DMS53 treated with DMSO at 0.1 percent for 48 hours (cell line): ENCODE results near the gene DNAH6.

Experiments
- DNase-seq: peaks from one replicate; lab custom pipeline; 2025; ENCODE audit not compliant: unreplicated experiment; lab: John Stamatoyannopoulos, UW

Gene DNAH6

DNA sequence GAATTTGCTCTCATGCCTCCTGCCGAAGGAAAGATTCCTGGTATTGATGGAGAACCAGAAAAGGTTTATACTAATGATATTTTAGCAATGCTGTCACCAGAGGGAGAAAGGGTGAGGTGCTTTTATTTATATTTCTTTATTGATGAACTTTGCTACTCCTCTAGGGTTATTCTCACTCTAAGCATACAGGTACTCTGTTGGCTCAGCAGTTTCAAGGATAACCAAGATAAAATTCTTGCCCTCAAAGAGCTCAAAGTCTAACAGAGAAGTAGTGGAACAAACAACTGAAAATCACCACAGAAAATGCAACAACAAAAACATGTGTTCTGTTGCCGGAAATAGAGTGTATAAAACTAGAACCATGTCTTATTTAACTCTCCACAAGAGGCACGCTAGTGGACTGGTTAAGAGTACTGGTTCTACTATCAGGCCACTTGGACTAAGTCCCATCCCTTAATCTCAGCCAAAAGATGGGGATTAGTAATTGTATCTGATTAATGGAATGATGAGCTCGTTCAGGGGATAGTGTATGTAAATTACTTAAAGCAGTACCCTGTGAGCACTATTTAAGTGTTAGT lies 103.6 kb downstream of the DNAH6 start:
- no peak for DNase-seq

- no peak for DNase-seq
Measured at GRCh38 chr2:84628486-84628885, 112.2 kb downstream of the DNAH6 start.

- DNase-seq, result no peak
Measured at GRCh38 chr2:84629550-84629949, 113.3 kb downstream of the DNAH6 start.

DNA sequence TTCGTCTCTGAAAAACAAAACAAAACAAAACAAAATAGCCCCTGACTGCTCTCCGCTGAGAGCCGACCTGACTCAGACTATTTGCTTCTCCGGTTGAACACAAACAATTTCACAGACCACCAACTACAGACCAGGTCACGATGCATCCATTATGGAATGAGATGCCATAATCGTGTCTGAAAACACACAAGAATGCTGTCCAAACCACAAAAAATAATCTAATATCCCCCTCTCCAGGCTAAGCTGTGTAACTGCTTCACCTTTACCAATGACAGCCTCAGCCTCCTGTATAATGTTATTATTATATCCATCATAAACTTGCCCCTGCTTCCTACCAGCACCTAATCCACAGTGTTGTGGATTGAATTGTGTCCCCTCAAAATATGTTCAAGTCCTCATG lies 114.7 kb downstream of the DNAH6 start:
- peak; percentile 52 for DNase-seq

- no peak for DNase-seq
Measured at GRCh38 chr2:84631985-84632384, 115.7 kb downstream of the DNAH6 start.

DNA sequence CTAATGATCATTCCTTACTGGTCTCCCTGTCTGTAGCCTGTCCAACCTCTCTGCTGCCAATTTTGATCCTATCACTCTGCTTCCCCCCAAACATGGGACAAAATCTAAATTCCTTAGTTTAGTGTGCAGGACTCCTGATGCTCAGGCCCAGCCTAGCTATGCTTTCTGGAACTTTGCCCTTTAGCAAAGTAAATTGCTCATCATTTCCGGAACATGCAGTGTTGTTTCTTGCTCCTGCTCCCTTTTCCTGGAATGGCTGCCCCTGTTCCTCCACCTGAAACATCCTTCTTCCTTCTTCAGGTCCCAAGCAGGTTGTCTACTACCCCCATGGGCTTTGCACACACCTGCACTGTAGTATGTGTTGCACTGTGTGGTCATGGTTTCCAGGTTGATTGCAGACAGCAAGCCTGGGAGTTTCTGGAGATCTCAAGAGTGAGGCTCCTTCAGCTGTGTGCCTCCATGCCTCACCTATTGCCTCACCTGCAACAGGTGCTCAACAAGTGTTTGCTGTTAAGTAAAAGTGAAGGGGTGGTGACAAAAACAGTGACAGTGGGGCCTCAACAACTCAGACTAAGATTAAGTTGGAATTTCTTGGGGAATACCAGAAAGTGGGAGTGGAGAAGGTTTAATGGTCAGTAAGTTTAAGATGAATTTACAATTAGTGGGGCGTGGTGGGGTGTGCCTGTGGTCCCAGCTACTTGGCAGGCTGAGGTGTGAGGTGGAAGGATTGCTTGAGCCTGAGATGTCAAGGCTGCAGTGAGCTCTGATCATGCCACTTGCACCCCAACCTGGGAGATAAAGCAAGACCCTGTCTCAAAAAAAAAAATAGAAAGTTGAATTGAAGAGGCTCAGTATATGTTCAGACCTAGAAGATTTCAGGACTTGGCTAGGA lies 120.0 kb downstream of the DNAH6 start:
- DNase-seq, result no peak

GRCh38 chr2:84639751-84640150 lies 123.5 kb downstream of the DNAH6 start:
- DNase-seq, result no peak

- no peak for DNase-seq
Measured at GRCh38 chr2:84640411-84640810, 124.1 kb downstream of the DNAH6 start.

DNA sequence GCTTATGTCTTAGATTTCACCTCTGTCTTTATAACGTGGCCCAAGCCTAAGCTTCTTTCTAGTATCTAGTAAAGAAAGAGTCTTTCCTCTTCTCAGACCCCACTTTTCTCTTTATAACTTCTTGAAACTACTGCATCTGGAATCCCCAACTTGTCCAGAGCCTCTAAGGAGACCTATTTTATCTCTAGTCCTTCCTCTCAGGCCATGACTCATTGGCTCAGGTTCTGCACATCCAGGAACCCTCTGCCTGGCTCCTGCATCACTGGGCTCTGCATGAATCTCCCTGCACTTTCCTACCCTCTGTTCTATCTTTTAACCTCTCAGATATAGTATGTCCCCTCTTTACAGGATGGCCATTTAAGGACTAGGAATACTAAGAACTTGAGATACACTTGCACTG lies 124.7 kb downstream of the DNAH6 start:
- DNase-seq, result no peak

DNA sequence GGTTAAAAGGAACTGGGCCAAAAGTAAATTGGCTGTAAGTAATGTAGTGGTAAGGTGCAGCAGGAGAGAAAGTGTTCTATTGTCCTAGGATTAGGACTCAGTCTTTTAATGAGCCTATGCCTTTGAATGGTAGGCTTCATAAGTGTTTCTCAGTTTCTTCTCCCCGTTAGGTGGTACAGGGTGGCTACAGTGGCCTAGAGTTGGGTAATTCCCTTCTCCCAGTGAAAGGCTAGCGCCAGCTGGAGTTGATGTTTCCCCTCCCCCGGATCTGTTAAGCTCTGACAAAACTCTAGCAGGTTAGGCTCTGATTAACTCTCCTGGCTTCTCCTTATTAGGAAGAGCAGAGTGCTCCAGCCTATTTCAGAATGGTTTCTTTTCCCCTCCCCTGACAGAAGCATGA lies 127.7 kb downstream of the DNAH6 start:
- no peak for DNase-seq

GRCh38 chr2:84646514-84646913 lies 130.2 kb downstream of the DNAH6 start:
- DNase-seq, result no peak

DNA sequence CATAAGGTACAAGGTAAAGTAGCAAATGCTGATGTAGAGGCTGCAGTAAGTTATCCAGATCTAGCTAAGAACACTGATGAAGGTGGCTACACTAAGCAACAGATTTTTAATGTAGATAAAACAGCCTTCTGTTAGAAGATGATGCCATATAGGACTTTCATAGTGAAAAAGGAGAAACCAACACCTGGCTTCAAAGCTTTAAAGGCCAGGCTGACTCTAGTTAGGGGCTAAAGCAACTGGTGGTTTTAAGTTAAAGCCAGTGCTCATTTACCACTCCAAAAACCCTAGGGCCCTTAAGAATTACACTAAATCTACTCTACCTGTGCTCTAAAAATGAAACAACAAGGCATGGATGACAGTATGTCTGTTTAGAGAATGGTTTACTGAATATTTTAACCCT lies 131.0 kb downstream of the DNAH6 start:
- no peak for DNase-seq

DNA sequence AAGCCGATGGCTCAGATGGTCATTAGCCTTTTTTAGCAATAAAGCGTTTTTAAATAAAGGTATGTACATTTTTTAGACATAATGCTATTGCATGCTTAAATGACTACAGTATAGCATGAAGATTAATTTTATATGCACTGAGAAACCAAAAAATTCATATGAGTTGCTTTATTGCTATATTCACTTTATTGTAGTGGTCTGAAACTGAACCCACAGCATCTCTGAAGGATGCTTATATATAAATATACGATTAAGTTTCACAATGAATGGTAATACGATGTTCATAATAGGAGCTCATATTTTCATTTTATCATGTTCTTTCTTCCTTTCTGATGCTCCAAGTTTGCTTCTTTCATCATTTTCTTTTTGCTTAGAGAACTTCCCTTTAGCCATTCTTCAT lies 132.8 kb downstream of the DNAH6 start:
- DNase-seq, result no peak

DNA sequence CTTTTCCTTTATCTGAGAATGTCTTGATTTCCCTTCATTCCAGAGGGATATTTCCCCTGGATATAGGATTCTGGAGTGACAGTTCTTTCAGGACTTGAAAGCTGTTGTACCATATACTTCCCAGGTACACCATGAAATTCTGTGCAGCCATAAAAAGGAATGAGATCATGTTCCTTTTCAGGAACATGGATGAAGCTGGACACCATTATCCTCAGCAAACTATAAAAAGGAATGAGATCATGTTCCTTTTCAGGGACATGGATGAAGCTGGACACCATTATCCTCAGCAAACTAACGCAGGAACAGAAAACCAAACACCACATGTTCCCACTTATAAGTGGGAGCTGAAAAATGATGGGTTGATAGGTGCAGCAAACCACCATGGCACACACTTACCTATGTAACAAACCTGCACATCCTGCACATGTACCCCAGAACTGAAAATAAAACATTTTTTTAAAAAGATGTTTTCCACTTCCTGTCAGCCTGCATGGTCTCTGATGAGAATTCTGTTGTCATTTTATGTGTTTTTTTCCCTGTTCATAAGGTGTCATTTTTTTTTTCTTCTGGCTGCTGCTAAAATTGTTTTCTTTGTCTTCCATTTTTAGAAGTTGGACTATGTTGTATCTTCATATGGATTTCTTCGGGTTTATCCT lies 133.3 kb downstream of the DNAH6 start:
- DNase-seq, result no peak

DNA sequence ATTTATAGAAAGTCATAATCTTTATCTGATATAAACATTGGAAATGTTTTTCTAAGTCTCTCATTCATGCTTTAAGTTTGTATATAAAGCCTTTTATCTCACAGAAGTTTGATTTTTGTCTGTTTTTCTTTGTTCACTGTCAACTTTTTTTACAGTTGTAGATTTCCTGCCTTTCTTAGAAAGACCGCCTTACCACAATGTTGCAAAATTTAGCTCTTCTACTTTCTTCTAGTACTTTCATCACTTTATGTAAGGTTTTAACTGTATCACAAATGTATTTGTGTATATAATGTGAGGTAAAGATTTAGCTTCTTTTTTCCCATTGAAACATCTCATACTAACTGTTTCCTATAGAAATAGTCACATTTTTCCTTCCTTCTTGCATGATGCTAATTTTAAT lies 136.1 kb downstream of the DNAH6 start:
- no peak for DNase-seq

GRCh38 chr2:84653302-84653701 lies 137.0 kb downstream of the DNAH6 start:
- no peak for DNase-seq

DNA sequence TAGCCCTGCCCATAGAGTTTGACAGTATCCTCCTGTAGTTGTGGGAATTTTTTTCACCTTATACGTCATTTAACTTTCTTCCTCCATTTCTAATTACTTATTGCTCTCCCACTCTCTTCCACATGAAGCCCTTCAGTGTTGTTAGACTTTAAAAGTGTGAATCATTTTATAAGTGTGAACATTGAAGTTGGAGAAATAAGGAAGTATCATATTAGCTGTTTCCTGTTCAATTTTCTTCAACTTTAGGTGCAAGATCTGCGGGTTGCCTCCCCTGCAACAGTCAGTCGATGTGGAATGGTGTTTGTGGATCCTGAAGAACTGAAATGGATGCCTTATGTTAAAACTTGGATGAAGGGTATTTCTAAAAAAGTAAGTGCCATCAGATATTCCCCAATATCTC lies 138.1 kb downstream of the DNAH6 start:
- no peak for DNase-seq

- DNase-seq, result no peak
Measured at GRCh38 chr2:84669122-84669521, 152.8 kb downstream of the DNAH6 start.

DNA sequence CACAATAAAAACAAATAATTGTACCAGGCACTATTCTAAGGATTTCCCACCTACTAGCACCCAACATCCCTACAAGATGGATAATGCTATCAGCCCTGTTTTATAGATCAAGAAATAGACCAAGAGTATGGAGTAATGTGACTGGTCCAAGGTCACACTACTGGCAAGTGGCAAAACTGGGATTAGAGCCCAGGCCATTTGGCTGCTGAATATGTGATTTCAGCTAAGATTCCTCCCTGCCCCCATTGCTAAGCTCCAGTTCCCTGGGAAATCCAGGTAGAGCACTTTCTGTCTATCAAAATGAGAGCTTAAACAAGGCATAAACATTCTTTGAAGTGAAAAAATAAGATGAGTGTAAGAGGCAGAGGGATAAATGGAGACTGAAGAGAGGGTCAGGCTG lies 157.8 kb downstream of the DNAH6 start:
- DNase-seq, result no peak

DNA sequence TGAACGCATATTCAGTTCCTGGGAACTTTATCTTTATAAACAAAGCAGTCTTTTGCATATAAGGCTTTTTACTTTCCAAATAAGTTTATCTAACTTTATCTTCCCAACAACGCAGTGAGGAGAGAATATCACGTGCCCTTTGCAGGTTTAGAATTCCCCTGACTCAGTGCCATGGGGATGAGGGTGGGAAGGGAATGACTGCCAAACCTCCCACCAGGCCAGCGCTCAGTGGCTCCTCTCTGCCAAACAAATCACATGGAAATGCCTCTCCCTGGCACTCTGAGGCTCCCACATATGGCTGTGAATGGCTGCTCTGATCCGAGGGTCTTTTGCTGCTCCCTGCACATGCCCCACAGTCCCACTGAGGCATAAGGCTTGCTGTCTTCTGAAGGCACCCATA lies 158.3 kb downstream of the DNAH6 start:
- no peak for DNase-seq

- no peak for DNase-seq
Measured at GRCh38 chr2:84676295-84676694, 160.0 kb downstream of the DNAH6 start.

- DNase-seq, result no peak
Measured at GRCh38 chr2:84678214-84678613, 161.9 kb downstream of the DNAH6 start.
